Measurements from ENCODE around the gene SOD3. TPM values are rescaled to one million over a fixed set of nuclear protein-coding genes. Genes with fewer than 3 reads are reported as not detected.

Gene SOD3
- total RNA-seq, 1 donor from 2014 or later = 1.6 TPM

DNA sequence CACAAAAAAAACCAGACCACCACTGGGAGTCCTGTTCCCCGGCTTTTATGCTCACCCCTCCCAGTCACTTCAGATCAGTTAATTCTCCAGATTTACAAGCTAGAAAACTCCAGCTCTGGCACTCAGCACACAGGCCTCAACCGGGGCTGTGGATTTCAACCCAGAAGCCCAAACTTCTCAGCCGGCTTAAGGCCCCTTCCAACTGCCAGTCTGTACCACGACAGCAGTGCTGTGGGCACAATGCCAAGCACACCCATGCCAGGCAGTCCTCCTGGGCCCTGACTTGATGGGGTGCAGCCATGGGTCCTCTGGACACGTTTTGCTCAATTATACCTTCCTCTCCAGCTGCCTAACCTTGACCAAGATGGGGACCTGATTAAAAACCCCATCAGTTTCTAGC, 12.2 kb downstream of the SOD3 start:
- peaks cover 7% of the 10 kb centered on the region for H3K36me3 Mint-ChIP-seq (ENCODE audit: low read depth, unreplicated experiment)
- DNase-seq (ENCODE audit: low spot score) = no peak
- no peak overlapping the region for H3K4me3 Mint-ChIP-seq (ENCODE audit: unreplicated experiment)
- no peaks in the 10 kb centered on the region for H3K9me3 Mint-ChIP-seq (ENCODE audit: unreplicated experiment)
- peaks cover 3% of the 10 kb centered on the region for H3K4me1 Mint-ChIP-seq (ENCODE audit: unreplicated experiment)
- no peak for TF ChIP-seq CTCF (IDR thresholded peaks at IDR 0.05; ENCODE audit: unreplicated experiment)
- H3K27ac Mint-ChIP-seq (ENCODE audit: unreplicated experiment) = no peak overlapping the region
- peaks cover 4% of the 10 kb centered on the region for H3K27me3 Mint-ChIP-seq (ENCODE audit: unreplicated experiment)

- Mint-ChIP-seq H3K4me1 (ENCODE audit: unreplicated experiment) (peaks cover 3% of the 10 kb centered on the region), H3K27me3 (ENCODE audit: unreplicated experiment) (peaks cover 4% of the 10 kb centered on the region), H3K27ac (ENCODE audit: unreplicated experiment) (no peak overlapping the region), H3K9me3 (ENCODE audit: unreplicated experiment) (no peaks in the 10 kb centered on the region), H3K4me3 (ENCODE audit: unreplicated experiment) (no peak overlapping the region), H3K36me3 (ENCODE audit: low read depth, unreplicated experiment) (peaks cover 7% of the 10 kb centered on the region)
- no peak for DNase-seq (ENCODE audit: low spot score)
- TF ChIP-seq CTCF (IDR thresholded peaks at IDR 0.05; ENCODE audit: unreplicated experiment) = no peak
These were observed 12.9 kb downstream of the SOD3 start for GRCh38 chr4:24808261-24808660.

- Mint-ChIP-seq H3K4me1 (ENCODE audit: unreplicated experiment) (peaks cover 3% of the 10 kb centered on the region), H3K4me3 (ENCODE audit: unreplicated experiment) (no peak overlapping the region), H3K36me3 (ENCODE audit: low read depth, unreplicated experiment) (peaks cover 7% of the 10 kb centered on the region), H3K9me3 (ENCODE audit: unreplicated experiment) (no peaks in the 10 kb centered on the region), H3K27me3 (ENCODE audit: unreplicated experiment) (peaks cover 4% of the 10 kb centered on the region), H3K27ac (ENCODE audit: unreplicated experiment) (no peak overlapping the region)
- DNase-seq (ENCODE audit: low spot score) = no peak
- TF ChIP-seq CTCF (IDR thresholded peaks at IDR 0.05; ENCODE audit: unreplicated experiment) = no peak
These were observed 13.6 kb downstream of the SOD3 start for GRCh38 chr4:24808955-24809354.

GRCh38 chr4:24809376-24809775, 14.0 kb downstream of the SOD3 start:
- no peak overlapping the region for H3K4me3 Mint-ChIP-seq (ENCODE audit: unreplicated experiment)
- peaks cover 4% of the 10 kb centered on the region for H3K27me3 Mint-ChIP-seq (ENCODE audit: unreplicated experiment)
- H3K9me3 Mint-ChIP-seq (ENCODE audit: unreplicated experiment) = no peaks in the 10 kb centered on the region
- peaks cover 3% of the 10 kb centered on the region for H3K4me1 Mint-ChIP-seq (ENCODE audit: unreplicated experiment)
- peaks cover 7% of the 10 kb centered on the region for H3K36me3 Mint-ChIP-seq (ENCODE audit: low read depth, unreplicated experiment)
- no peak for TF ChIP-seq CTCF (IDR thresholded peaks at IDR 0.05; ENCODE audit: unreplicated experiment)
- DNase-seq (ENCODE audit: low spot score) = no peak
- H3K27ac Mint-ChIP-seq (ENCODE audit: unreplicated experiment) = no peak overlapping the region

GRCh38 chr4:24809815-24810405, 14.5 kb downstream of the SOD3 start:
- H3K36me3 Mint-ChIP-seq (ENCODE audit: low read depth, unreplicated experiment) = peaks cover 7% of the 10 kb centered on the region
- peaks cover 2% of the 10 kb centered on the region for H3K27me3 Mint-ChIP-seq (ENCODE audit: unreplicated experiment)
- H3K4me1 Mint-ChIP-seq (ENCODE audit: unreplicated experiment) = peaks cover 3% of the 10 kb centered on the region
- DNase-seq (ENCODE audit: low spot score) = no peak
- H3K27ac Mint-ChIP-seq (ENCODE audit: unreplicated experiment) = no peak overlapping the region
- TF ChIP-seq CTCF (IDR thresholded peaks at IDR 0.05; ENCODE audit: unreplicated experiment) = no peak
- no peaks in the 10 kb centered on the region for H3K9me3 Mint-ChIP-seq (ENCODE audit: unreplicated experiment)
- H3K4me3 Mint-ChIP-seq (ENCODE audit: unreplicated experiment) = no peak overlapping the region

Measured in endothelial cell (in vitro differentiated cells).